Measurements from ENCODE around the gene SCO1.
"Not testable (repeated sequence)": the region's sequence is repeated elsewhere in the genome, so short reads cannot be mapped to it uniquely, and the experiment has no call there.

Gene SCO1

GRCh38 chr17:10697092-10698081 is at the start of gene SCO1, which contains the start of gene ADPRM:
TSS of gene SCO1 (minus strand) at chr17:10697533. CDS start at chr17:10697507, 26 bp downstream.
TSS of gene ADPRM (plus strand) at chr17:10697594. CDS start at chr17:10704927, 7,333 bp downstream.
- FAIRE-seq, result peak; percentile 99
- peak; percentile 80 for DNase-seq (ENCODE audit: insufficient read length, low spot score)

- FAIRE-seq (no peak), DNase-seq (ENCODE audit: insufficient read length, low spot score) (no peak)
Measured at GRCh38 chr17:10745231-10745630, 47.9 kb upstream of the SCO1 start.

GRCh38 chr17:10744501-10745000 is 47.2 kb upstream of the SCO1 start:
- no peak for DNase-seq (ENCODE audit: insufficient read length, low spot score)
- FAIRE-seq, result no peak

GRCh38 chr17:10743316-10744009 is 46.1 kb upstream of the SCO1 start:
- DNase-seq (ENCODE audit: insufficient read length, low spot score) (no peak), FAIRE-seq (no peak)

- FAIRE-seq, result no peak
- no peak for DNase-seq (ENCODE audit: insufficient read length, low spot score)
Measured at GRCh38 chr17:10742431-10742830, 45.1 kb upstream of the SCO1 start.

GRCh38 chr17:10741416-10742135 is 44.2 kb upstream of the SCO1 start:
- DNase-seq (ENCODE audit: insufficient read length, low spot score) (no peak), FAIRE-seq (no peak)

GRCh38 chr17:10739386-10739785 is 42.1 kb upstream of the SCO1 start:
- FAIRE-seq (no peak), DNase-seq (ENCODE audit: insufficient read length, low spot score) (no peak)

GRCh38 chr17:10738521-10739258 is 41.4 kb upstream of the SCO1 start:
- no peak for DNase-seq (ENCODE audit: insufficient read length, low spot score)
- no peak for FAIRE-seq

GRCh38 chr17:10737736-10738135 is 40.4 kb upstream of the SCO1 start:
- DNase-seq (ENCODE audit: insufficient read length, low spot score) (no peak), FAIRE-seq (no peak)

GRCh38 chr17:10737168-10737622 is 39.9 kb upstream of the SCO1 start:
- no peak for DNase-seq (ENCODE audit: insufficient read length, low spot score)
- FAIRE-seq, result no peak

GRCh38 chr17:10735821-10736220 is 38.5 kb upstream of the SCO1 start:
- DNase-seq (ENCODE audit: insufficient read length, low spot score), result no peak
- FAIRE-seq, result no peak

GRCh38 chr17:10735251-10735650 is 37.9 kb upstream of the SCO1 start:
- FAIRE-seq, result no peak
- no peak for DNase-seq (ENCODE audit: insufficient read length, low spot score)

GRCh38 chr17:10733666-10734065 is 36.3 kb upstream of the SCO1 start:
- no peak for DNase-seq (ENCODE audit: insufficient read length, low spot score)
- no peak for FAIRE-seq

- not testable (repeated sequence) for DNase-seq (ENCODE audit: insufficient read length, low spot score); FAIRE-seq
Measured at GRCh38 chr17:10732121-10732520, 34.8 kb upstream of the SCO1 start.

GRCh38 chr17:10731408-10731879 is 34.1 kb upstream of the SCO1 start:
- no peak for DNase-seq (ENCODE audit: insufficient read length, low spot score)
- FAIRE-seq, result no peak

GRCh38 chr17:10730247-10730646 is 32.9 kb upstream of the SCO1 start:
- not testable (repeated sequence) for DNase-seq (ENCODE audit: insufficient read length, low spot score); FAIRE-seq

GRCh38 chr17:10729334-10730193 is 32.2 kb upstream of the SCO1 start, which contains the start of gene TMEM220:
TSS of gene TMEM220 (minus strand) at chr17:10730023. CDS start at chr17:10729851, 172 bp downstream.
- FAIRE-seq, result peak; percentile 51
- DNase-seq (ENCODE audit: insufficient read length, low spot score), result peak; percentile 30

- DNase-seq (ENCODE audit: insufficient read length, low spot score), result no peak
- FAIRE-seq, result no peak
Measured at GRCh38 chr17:10728331-10728892, 31.1 kb upstream of the SCO1 start.
